Motor neuron (in vitro differentiated cells): ENCODE results near the gene NEMP2. TPM values are rescaled to one million over a fixed set of nuclear protein-coding genes. Genes with fewer than 3 reads are reported as not detected.
"Not testable (repeated sequence)": the region's sequence is repeated elsewhere in the genome, so short reads cannot be mapped to it uniquely, and the experiment has no call there.

ENCODE experiments used
- ATAC-seq, 8 experiments: fragments of 200-7000 bp; cut with Tn5 transposase; replicated peaks in 6 of 8; 2 replicates each; pipeline ENCODE4 v1.8.0; 2021; ENCODE audit warnings: mild to moderate bottlenecking in 8 of 8, moderate library complexity in 8 of 8
- H3K27ac ChIP-seq, 2 donors: fragments of 250-450 bp; sonication (Bioruptor Pico); 2 replicates each; pipeline ENCODE4 v1.9.0; 2021; ENCODE audit warnings: antibody characterized with exemption in 2 of 2, mild to moderate bottlenecking in 2 of 2, moderate library complexity in 1 of 2
- H3K4me1 ChIP-seq, 2 donors: fragments of 250-450 bp; sonication (Bioruptor Pico); replicated peaks in 1 of 2; 2 replicates each; pipeline ENCODE4 v1.6.1; 2021; ENCODE audit warnings: antibody characterized with exemption in 2 of 2, mild to moderate bottlenecking in 2 of 2, moderate library complexity in 1 of 2
- H3K4me3 ChIP-seq, 5 donors: fragments of 250-450 bp; sonication (Bioruptor Pico); 2 replicates each; pipeline ENCODE4 v1.9.0; 2021; ENCODE audit warnings: antibody characterized with exemption in 5 of 5, mild to moderate bottlenecking in 5 of 5, moderate library complexity in 4 of 5
- WGBS, 10 experiments: fragments of 450-650 bp; shearing (Covaris generic); methylation state at CpG; one replicate each; pipeline ENCODE4 v1.0.0; 2022; 5-methylcytosine and 5-hydroxymethylcytosine counted together
- in situ Hi-C, 9 experiments: fragments of 400-800 bp; cut with MboI; loops; one replicate each; pipeline ENCODE4 v1.15.0; 2021; ENCODE audit warnings: low sequenced_read_pairs in 9 of 9, low pct_unique_long_range_greater_than_20kb in 2 of 9; ENCODE audit not compliant: unreplicated experiment in 9 of 9
- total RNA-seq, 8 experiments: library from RNA; unstranded; fragments of 300-600 nt; gene quantifications; 2 replicates each; pipeline versions ENCODE4 v1.2.3 to v1.2.4, GENCODE V29; 2022

The NEMP2 gene
- total RNA-seq, 8 experiments from 2014 or later = 1.3 to 7.8 (median 2.1) TPM

GRCh38 chr2:190468814-190469569 lies 65.5 kb downstream of the NEMP2 start:
- no peak overlapping the region for H3K27ac ChIP-seq
- H3K4me3 ChIP-seq = no peak overlapping the region
- whole genome bisulfite sequencing, 10 experiments = 0 to 100% (median 69%) methylated on average over 1 to 4 of the region's 4 CpGs; no CpG with 5 or more reads in 1 of the 10 experiments
- in situ Hi-C loops = no loop called here
- ATAC-seq = peak in 6 of 8 experiments; percentile 36 to 76 (median 60)
- H3K4me1 ChIP-seq = peaks cover 2 to 18% of the 10 kb centered on the region in 2 donors

- ATAC-seq, in situ Hi-C loops, H3K4me3 ChIP-seq, H3K27ac ChIP-seq: not testable (repeated sequence)
- H3K4me1 ChIP-seq = peaks cover 2 to 18% of the 10 kb centered on the region in 2 donors
- WGBS, 10 experiments = 50 to 100% (median 94%) methylated on average over 1 of the region's 1 CpG; no CpG with 5 or more reads in 6 of the 10 experiments
These were observed 66.2 kb downstream of the NEMP2 start for GRCh38 chr2:190468354-190468753.

- peak overlapping the region in 1 of 2 donors; percentile 27 for H3K27ac ChIP-seq
- H3K4me3 ChIP-seq = no peak overlapping the region
- peaks cover 2 to 18% of the 10 kb centered on the region in 2 donors for H3K4me1 ChIP-seq
- WGBS, 10 experiments = 0 to 100% (median 47%) methylated on average over 1 to 5 of the region's 5 CpGs; no CpG with 5 or more reads in 2 of the 10 experiments
- in situ Hi-C loops = no loop called here
- peak in 4 of 8 experiments; percentile 29 to 83 (median 52) for ATAC-seq
These were observed 66.9 kb downstream of the NEMP2 start for GRCh38 chr2:190467575-190468083.

GRCh38 chr2:190466819-190467446 lies 67.6 kb downstream of the NEMP2 start:
- in situ Hi-C loops = no loop called here
- ATAC-seq = peak in 2 of 8 experiments; percentile 19 to 28
- peak overlapping the region in 1 of 2 donors; percentile 27 for H3K27ac ChIP-seq
- H3K4me1 ChIP-seq = peaks cover 2 to 18% of the 10 kb centered on the region in 2 donors
- no peak overlapping the region for H3K4me3 ChIP-seq
- WGBS, 10 experiments = 20 to 100% (median 81%) methylated on average over 1 to 4 of the region's 5 CpGs; no CpG with 5 or more reads in 2 of the 10 experiments

GRCh38 chr2:190465060-190465459 lies 69.5 kb downstream of the NEMP2 start:
- Histone ChIP-seq H3K27ac (no peak overlapping the region), H3K4me3 (no peak overlapping the region), H3K4me1 (peaks cover 2 to 18% of the 10 kb centered on the region in 2 donors)
- ATAC-seq = no peak
- in situ Hi-C loops = no loop called here
- WGBS, 10 experiments = 42 to 100% (median 63%) methylated on average over 1 to 2 of the region's 2 CpGs

- in situ Hi-C loops = no loop called here
- no peak overlapping the region for H3K27ac ChIP-seq
- H3K4me3 ChIP-seq = no peak overlapping the region
- peaks cover 2 to 7% of the 10 kb centered on the region in 2 donors for H3K4me1 ChIP-seq
- ATAC-seq = no peak
- 86% methylated on average over 1 of the region's 1 CpG; no CpG with 5 or more reads in 8 of the 10 experiments for WGBS, 10 experiments
These were observed 71.9 kb downstream of the NEMP2 start for GRCh38 chr2:190462611-190463010.

- Histone ChIP-seq H3K4me3 (no peak overlapping the region), H3K27ac (no peak overlapping the region), H3K4me1 (peaks cover 0 to 3% of the 10 kb centered on the region in 2 donors)
- WGBS, 10 experiments = 60 to 100% (median 88%) methylated on average over 1 to 2 of the region's 2 CpGs; no CpG with 5 or more reads in 2 of the 10 experiments
- in situ Hi-C loops = no loop called here
- ATAC-seq = peak in 1 of 8 experiments; percentile 39
These were observed 72.3 kb downstream of the NEMP2 start for GRCh38 chr2:190462181-190462580.

GRCh38 chr2:190460487-190460886 lies 74.0 kb downstream of the NEMP2 start:
- 23 to 91% (median 50%) methylated on average over 2 to 5 of the region's 5 CpGs; no CpG with 5 or more reads in 3 of the 10 experiments for WGBS, 10 experiments
- in situ Hi-C loops = no loop called here

GRCh38 chr2:190459881-190460280 lies 74.6 kb downstream of the NEMP2 start:
- no peak overlapping the region for H3K27ac ChIP-seq
- in situ Hi-C loops = no loop called here
- WGBS, 10 experiments = 75 to 100% (median 100%) methylated on average over 1 of the region's 1 CpG; no CpG with 5 or more reads in 5 of the 10 experiments
- no peaks in the 10 kb centered on the region for H3K4me1 ChIP-seq
- no peak overlapping the region for H3K4me3 ChIP-seq
- ATAC-seq = no peak

More at GRCh38 chr2:190460487-190460886, 74.0 kb downstream of the NEMP2 start:
- Histone ChIP-seq H3K4me1 (no peaks in the 10 kb centered on the region), H3K27ac (no peak overlapping the region), H3K4me3 (no peak overlapping the region)
- no peak for ATAC-seq

- no peaks in the 10 kb centered on the region for H3K4me1 ChIP-seq
- 67 to 100% (median 93%) methylated on average over 1 to 5 of the region's 8 CpGs for WGBS, 10 experiments
- no peak overlapping the region for H3K27ac ChIP-seq
- in situ Hi-C loops = no loop called here
- no peak overlapping the region for H3K4me3 ChIP-seq
- no peak for ATAC-seq
These were observed 76.0 kb downstream of the NEMP2 start for GRCh38 chr2:190458352-190459107.

GRCh38 chr2:190457256-190457655 lies 77.3 kb downstream of the NEMP2 start:
- Histone ChIP-seq H3K27ac (no peak overlapping the region), H3K4me3 (no peak overlapping the region), H3K4me1 (no peaks in the 10 kb centered on the region)
- in situ Hi-C loops = no loop called here
- ATAC-seq = no peak
- WGBS, 10 experiments = 92 to 100% (median 100%) methylated on average over 1 to 2 of the region's 2 CpGs; no CpG with 5 or more reads in 6 of the 10 experiments

- H3K4me3 ChIP-seq = no peak overlapping the region
- WGBS, 10 experiments = 83 to 100% (median 95%) methylated on average over 1 to 7 of the region's 7 CpGs; no CpG with 5 or more reads in 2 of the 10 experiments
- in situ Hi-C loops = no loop called here
- H3K27ac ChIP-seq = no peak overlapping the region
- no peak for ATAC-seq
- no peaks in the 10 kb centered on the region for H3K4me1 ChIP-seq
These were observed 77.7 kb downstream of the NEMP2 start for GRCh38 chr2:190456833-190457232.
